GM18520 (cell line): Measurements from ENCODE around the gene GJA9.
"Not testable (repeated sequence)": the region's sequence is repeated elsewhere in the genome, so short reads cannot be mapped to it uniquely, and the experiment has no call there.

Source experiments
- ATAC-seq: cut with Tn5 transposase; IDR thresholded peaks from one replicate; pipeline ENCODE4 v1.9.1; 2021; ENCODE audit not compliant: unreplicated experiment

The GJA9 gene

GRCh38 chr1:38881487-38881886 lies at the start of gene GJA9:
Gene GJA9, minus strand, starts transcription at chr1:38881587. Its CDS starts 5,489 bp downstream, at chr1:38876098.
- ATAC-seq = no peak

- no peak for ATAC-seq
Measured at GRCh38 chr1:38929476-38929875, 48.1 kb upstream of the GJA9 start.

GRCh38 chr1:38929054-38929453 lies 47.7 kb upstream of the GJA9 start:
- ATAC-seq = no peak

- no peak for ATAC-seq
Measured at GRCh38 chr1:38926091-38926490, 44.7 kb upstream of the GJA9 start.

GRCh38 chr1:38925391-38925790 lies 44.0 kb upstream of the GJA9 start:
- ATAC-seq = no peak

- no peak for ATAC-seq
Measured at GRCh38 chr1:38923607-38924006, 42.2 kb upstream of the GJA9 start.

GRCh38 chr1:38919130-38919529 lies 37.7 kb upstream of the GJA9 start:
- no peak for ATAC-seq

- ATAC-seq = no peak
Measured at GRCh38 chr1:38918568-38918967, 37.2 kb upstream of the GJA9 start.

- ATAC-seq = no peak
Measured at GRCh38 chr1:38917772-38918171, 36.4 kb upstream of the GJA9 start.

- no peak for ATAC-seq
Measured at GRCh38 chr1:38917337-38917736, 36.0 kb upstream of the GJA9 start.

- no peak for ATAC-seq
Measured at GRCh38 chr1:38915352-38915948, 34.1 kb upstream of the GJA9 start.

- ATAC-seq = not testable (repeated sequence)
Measured at GRCh38 chr1:38914908-38915307, 33.5 kb upstream of the GJA9 start.

GRCh38 chr1:38908821-38909220 lies 27.4 kb upstream of the GJA9 start:
- ATAC-seq = no peak

GRCh38 chr1:38905985-38906384 lies 24.6 kb upstream of the GJA9 start:
- no peak for ATAC-seq

- no peak for ATAC-seq
Measured at GRCh38 chr1:38899560-38899959, 18.2 kb upstream of the GJA9 start.

GRCh38 chr1:38898653-38899230 lies 17.4 kb upstream of the GJA9 start:
- no peak for ATAC-seq

GRCh38 chr1:38896169-38896568 lies 14.8 kb upstream of the GJA9 start:
- no peak for ATAC-seq

GRCh38 chr1:38892976-38893375 lies 11.6 kb upstream of the GJA9 start:
- no peak for ATAC-seq

- no peak for ATAC-seq
Measured at GRCh38 chr1:38891753-38892152, 10.4 kb upstream of the GJA9 start.

GRCh38 chr1:38889589-38889988 lies 8.2 kb upstream of the GJA9 start:
- no peak for ATAC-seq

GRCh38 chr1:38888423-38889333 lies 7.3 kb upstream of the GJA9 start:
- no peak for ATAC-seq

- ATAC-seq = no peak
Measured at GRCh38 chr1:38885092-38885491, 3.7 kb upstream of the GJA9 start.
